ENCODE results near the gene STARD3. TPM values are rescaled to one million over a fixed set of nuclear protein-coding genes. Genes with fewer than 3 reads are reported as not detected.

The STARD3 gene
- total RNA-seq, 1 experiment from 2014 or later, result 75.3 TPM

- no peak for TF ChIP-seq AR (CRISPR knock-in tag; IDR thresholded peaks at IDR 0.05)
- no peak for TF ChIP-seq SMAD3 (CRISPR knock-in tag; IDR thresholded peaks at IDR 0.05; ENCODE audit: borderline replicate concordance)
- TF ChIP-seq SOX15 (CRISPR knock-in tag; IDR thresholded peaks at IDR 0.05), result no peak
- no peak for TF ChIP-seq ZNF281 (CRISPR knock-in tag; IDR thresholded peaks at IDR 0.05)
- no peak for TF ChIP-seq ZNF423 (CRISPR knock-in tag; IDR thresholded peaks at IDR 0.05)
- TF ChIP-seq ELF4 (CRISPR knock-in tag; IDR thresholded peaks at IDR 0.05; ENCODE audit: low read depth), result no peak
Measured at GRCh38 chr17:39658760-39659159, 21.8 kb downstream of the STARD3 start (continued).

- no peak overlapping the region for H3K27ac Mint-ChIP-seq
- ATAC-seq (no peak), DNase-seq (ENCODE audit: low spot score) (no peak)
- H3K9me3 Mint-ChIP-seq, result no peaks in the 10 kb centered on the region
- peaks cover 13% of the 10 kb centered on the region for H3K36me3 Mint-ChIP-seq
- TF ChIP-seq FOXJ3 (CRISPR knock-in tag; IDR thresholded peaks at IDR 0.05; ENCODE audit: borderline replicate concordance), result no peak
- no peak for TF ChIP-seq E2F1 (CRISPR knock-in tag; IDR thresholded peaks at IDR 0.05)
- TF ChIP-seq GRHL2 (CRISPR knock-in tag; IDR thresholded peaks at IDR 0.05; ENCODE audit: insufficient replicate concordance, severe bottlenecking), result no peak
- no peak for TF ChIP-seq AR (CRISPR knock-in tag; IDR thresholded peaks at IDR 0.05)
- no peak for TF ChIP-seq NR3C1 (CRISPR knock-in tag; conservative IDR thresholded peaks at IDR 0.05; ENCODE audit: low read depth)
- TF ChIP-seq SOX15 (CRISPR knock-in tag; IDR thresholded peaks at IDR 0.05), result no peak
- no peak for TF ChIP-seq ERG (CRISPR knock-in tag; IDR thresholded peaks at IDR 0.05)
- no peak for TF ChIP-seq CREM (CRISPR knock-in tag; IDR thresholded peaks at IDR 0.05)
- ChIA-PET POLR2A (no interaction called here), CTCF (interaction anchor here (0.9 to 18.0 kb wide), 3 partner anchors 20 to 112 kb away, joined by 3 to 876 read pairs (median 3); partner anchors contain the start of gene PPP1R1B)
- no peaks in the 10 kb centered on the region for H3K27me3 Mint-ChIP-seq (ENCODE audit: low read depth)
- H3K4me1 Mint-ChIP-seq, result peaks cover 31% of the 10 kb centered on the region
- no peak overlapping the region for H3K4me3 Mint-ChIP-seq
Measured at GRCh38 chr17:39659279-39660010, 22.5 kb downstream of the STARD3 start.
